A549 (cell line): ENCODE data around the gene SMAP1. TPM values are rescaled to one million over a fixed set of nuclear protein-coding genes. Genes with fewer than 3 reads are reported as not detected.

ENCODE experiments used
- ATAC-seq, 2 experiments: fragments of 200-7000 bp in 1 of 2; fragments of >200 bp in 1 of 2; cut with Nextera tagmentation in 1 of 2; cut with Tn5 transposase in 1 of 2; 3 replicates each; pipeline versions ENCODE4 v1.8.0 to v1.9.1; 2018 to 2020; ENCODE audit warnings: mild to moderate bottlenecking in 1 of 2, moderate library complexity in 1 of 2
- CTCF ChIA-PET: fragments of 300-600 bp; sonication (Branson Sonifier 250); formaldehyde crosslinking; extraction: SDS; loops from one replicate; lab custom pipeline; 2021; ENCODE audit warnings: antibody characterized with exemption, inconsistent platforms; lab: Yijun Ruan, JAX
- POLR2A ChIA-PET: fragments of 350-600 bp; formaldehyde crosslinking; extraction: SDS; loops from one replicate; lab custom pipeline; 2021; ENCODE audit warnings: antibody characterized with exemption, inconsistent platforms; lab: Yijun Ruan, JAX
- DNase-seq, 2 experiments: peaks; one replicate each; pipeline versions ENCODE4 v3.0.0 to v3.0.0-alpha.2; 2011 to 2016; ENCODE audit warnings: low read depth in 1 of 2, low spot score in 1 of 2
- FAIRE-seq: peaks from 2 replicates; lab custom pipeline; 2011; peaks lifted over from hg19 to GRCh38; lab: Jason Lieb, UNC
- H3K27ac ChIP-seq, 2 experiments: fragments of >200 bp; sonication (Bioruptor Twin); formaldehyde crosslinking; 3 replicates each; pipeline ENCODE4 v1.5.1; 2016 to 2017
- H3K4me1 ChIP-seq: fragments of >200 bp; sonication (Bioruptor Twin); formaldehyde crosslinking; 3 replicates; pipeline ENCODE4 v1.6.1; 2016
- H3K4me2 ChIP-seq: fragments of >200 bp; sonication (Bioruptor Twin); formaldehyde crosslinking; 3 replicates; pipeline ENCODE4 v1.6.1; 2016
- H3K4me3 ChIP-seq: fragments of >200 bp; sonication (Bioruptor Twin); formaldehyde crosslinking; 3 replicates; pipeline ENCODE4 v1.5.1; 2016
- H3K9me3 ChIP-seq: fragments of >200 bp; sonication (Bioruptor Twin); formaldehyde crosslinking; 3 replicates; pipeline ENCODE4 v1.6.1; 2016
- CBX8 ChIP-seq: fragments of 200-600 bp; sonication (generic); IDR thresholded peaks from 2 replicates; pipeline ENCODE4 v1.6.1; 2016
- CEBPB ChIP-seq, 2 experiments: fragments of >200 bp in 1 of 2; sonication (Bioruptor Twin) in 1 of 2; formaldehyde crosslinking in 1 of 2; IDR thresholded peaks; 2 replicates each; pipeline ENCODE4 v1.6.1; 2012 to 2016
- CHD2 ChIP-seq: fragments of 150-350 bp; IDR thresholded peaks from 2 replicates; pipeline ENCODE4 v1.6.1; 2014; ENCODE audit warnings: low read length; ENCODE audit not compliant: partially characterized antibody
- ELK1 ChIP-seq: fragments of 150-350 bp; IDR thresholded peaks from 2 replicates; pipeline ENCODE4 v1.6.1; 2014; ENCODE audit warnings: low read depth, mild to moderate bottlenecking, low read length
- EP300 ChIP-seq, 2 experiments: fragments of >200 bp; sonication (Bioruptor Twin); formaldehyde crosslinking; IDR thresholded peaks; 2 replicates in 1 of 2; 3 replicates in 1 of 2; pipeline ENCODE4 v1.6.1; 2016 to 2017
- GATA3 ChIP-seq: IDR thresholded peaks from 2 replicates; pipeline ENCODE4 v1.6.1; 2012; ENCODE audit warnings: borderline replicate concordance
- HDAC2 ChIP-seq: fragments of 200-600 bp; sonication (generic); IDR thresholded peaks from 2 replicates; pipeline ENCODE4 v1.6.1; 2016
- HMGXB4 ChIP-seq: fragments of 250-450 bp; sonication (Bioruptor Pico); IDR thresholded peaks from 2 replicates; pipeline ENCODE4 v1.5.0; 2021; ENCODE audit warnings: mild to moderate bottlenecking, moderate library complexity, borderline replicate concordance
- HOXB13 ChIP-seq: fragments of 250-450 bp; sonication (Bioruptor Pico); IDR thresholded peaks from 2 replicates; pipeline ENCODE4 v1.5.0; 2020; ENCODE audit warnings: low read depth, mild to moderate bottlenecking, moderate library complexity
- KDM1A ChIP-seq: fragments of 200-600 bp; sonication (generic); IDR thresholded peaks from 2 replicates; pipeline ENCODE4 v1.6.1; 2016; ENCODE audit warnings: low read depth, mild to moderate bottlenecking
- KDM5A ChIP-seq: fragments of 200-600 bp; sonication (generic); IDR thresholded peaks from 2 replicates; pipeline ENCODE4 v1.6.1; 2016; ENCODE audit warnings: antibody characterized with exemption, mild to moderate bottlenecking
- MAX ChIP-seq: IDR thresholded peaks from 2 replicates; pipeline ENCODE4 v1.6.1; 2012
- MAZ ChIP-seq: fragments of 150-350 bp; IDR thresholded peaks from 2 replicates; pipeline ENCODE4 v1.6.1; 2014; ENCODE audit warnings: antibody characterized with exemption, low read depth, low read length, borderline replicate concordance
- MYC ChIP-seq: IDR thresholded peaks from 2 replicates; pipeline ENCODE4 v1.6.1; 2012; ENCODE audit warnings: mild to moderate bottlenecking, inconsistent platforms, low read length, improper control_type of control experiment, borderline replicate concordance
- PBX3 ChIP-seq: IDR thresholded peaks from 2 replicates; pipeline ENCODE4 v1.6.1; 2012
- PHF8 ChIP-seq: fragments of 200-600 bp; sonication (generic); IDR thresholded peaks from 2 replicates; pipeline ENCODE4 v1.6.1; 2016; ENCODE audit warnings: low read depth, mild to moderate bottlenecking, antibody characterized with exemption, moderate library complexity, borderline replicate concordance
- POLR2A ChIP-seq: IDR thresholded peaks from 2 replicates; pipeline ENCODE4 v1.6.1; 2012; ENCODE audit warnings: mild to moderate bottlenecking, low read length
- RCOR1 ChIP-seq: fragments of 150-350 bp; IDR thresholded peaks from 2 replicates; pipeline ENCODE4 v1.6.1; 2014; ENCODE audit warnings: antibody characterized with exemption, low read length, low read depth
- RFX5 ChIP-seq: fragments of 450-650 bp; IDR thresholded peaks from 2 replicates; pipeline ENCODE4 v1.7.1; 2014; ENCODE audit warnings: antibody characterized with exemption, mild to moderate bottlenecking, moderate library complexity
- RNF2 ChIP-seq: fragments of 200-600 bp; sonication (generic); IDR thresholded peaks from 2 replicates; pipeline ENCODE4 v1.6.1; 2016; ENCODE audit warnings: low read depth, mild to moderate bottlenecking, antibody characterized with exemption, moderate library complexity, borderline replicate concordance
- SREBF2 ChIP-seq: fragments of 450-650 bp; IDR thresholded peaks from 2 replicates; pipeline ENCODE4 v1.6.1; 2014; ENCODE audit warnings: mild to moderate bottlenecking, moderate library complexity
- ZFP36 ChIP-seq: fragments of 450-650 bp; IDR thresholded peaks from 2 replicates; pipeline ENCODE4 v1.6.1; 2014; ENCODE audit warnings: borderline replicate concordance; ENCODE audit not compliant: partially characterized antibody
- ZSCAN20 ChIP-seq: fragments of 250-450 bp; sonication (Bioruptor Pico); IDR thresholded peaks from 2 replicates; pipeline ENCODE4 v1.8.0; 2022; ENCODE audit warnings: mild to moderate bottlenecking, moderate library complexity
- WGBS: methylation state at CpG from one replicate; pipeline ENCODE4 v1.1.6; 2017; ENCODE audit errors: missing lambda C conversion rate; 5-methylcytosine and 5-hydroxymethylcytosine counted together
- polyA plus RNA-seq, 4 experiments: library from polyadenylated mRNA; depleted of rRNA in 3 of 4; stranded (reverse); fragments of >200 nt; fragmentation: RNase III in 1 of 4; extraction: RNeasy Plus Mini Kit Qiagen cat#74134 plus additional on column Dnase treatment in 1 of 4; gene quantifications; 2 replicates in 3 of 4; 3 replicates in 1 of 4; pipeline ENCODE4 v1.2.3, GENCODE V29; 2011 to 2017
- TF ChIP-seq, protein P1 (sequence below): IDR thresholded peaks from 2 replicates; pipeline ENCODE4 v1.6.1; 2012; ENCODE audit warnings: low read depth, borderline replicate concordance
- TF ChIP-seq, protein P2 (sequence below): fragments of >200 bp; sonication (Bioruptor Twin); formaldehyde crosslinking; IDR thresholded peaks from 3 replicates; pipeline ENCODE4 v1.6.1; 2016

The SMAP1 gene
- polyA plus RNA-seq, 2 of the 4 experiments (the other 2 are of a cell fraction): 15.6 to 27.8 TPM

GRCh38 chr6:70841112-70841511 is 173.4 kb downstream of the SMAP1 start:
- Histone ChIP-seq H3K27ac (no peak overlapping the region), H3K4me3 (no peak overlapping the region), H3K4me2 (no peak overlapping the region), H3K9me3 (no peaks in the 10 kb centered on the region), H3K4me1 (no peaks in the 10 kb centered on the region)
- WGBS: 84% methylated on average over 8 of the region's 8 CpGs
- FAIRE-seq: no peak
- no peak for ATAC-seq
- DNase-seq: no peak
- no peak for TF ChIP-seq PHF8
- TF ChIP-seq ZFP36: no peak
- TF ChIP-seq KDM5A: no peak
- TF ChIP-seq HOXB13 (CRISPR knock-in tag): no peak
- no peak for TF ChIP-seq SREBF2
- no peak for TF ChIP-seq HMGXB4 (CRISPR knock-in tag)
- no peak for TF ChIP-seq CBX8
- TF ChIP-seq, protein P1, sequence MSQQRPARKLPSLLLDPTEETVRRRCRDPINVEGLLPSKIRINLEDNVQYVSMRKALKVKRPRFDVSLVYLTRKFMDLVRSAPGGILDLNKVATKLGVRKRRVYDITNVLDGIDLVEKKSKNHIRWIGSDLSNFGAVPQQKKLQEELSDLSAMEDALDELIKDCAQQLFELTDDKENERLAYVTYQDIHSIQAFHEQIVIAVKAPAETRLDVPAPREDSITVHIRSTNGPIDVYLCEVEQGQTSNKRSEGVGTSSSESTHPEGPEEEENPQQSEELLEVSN: no peak
- no peak for TF ChIP-seq GATA3
- TF ChIP-seq RCOR1: no peak
- no peak for TF ChIP-seq MAX
- no peak for TF ChIP-seq MYC
- no peak for TF ChIP-seq RNF2
- POLR2A ChIA-PET: no interaction called here
- CTCF ChIA-PET: no interaction called here

DNA sequence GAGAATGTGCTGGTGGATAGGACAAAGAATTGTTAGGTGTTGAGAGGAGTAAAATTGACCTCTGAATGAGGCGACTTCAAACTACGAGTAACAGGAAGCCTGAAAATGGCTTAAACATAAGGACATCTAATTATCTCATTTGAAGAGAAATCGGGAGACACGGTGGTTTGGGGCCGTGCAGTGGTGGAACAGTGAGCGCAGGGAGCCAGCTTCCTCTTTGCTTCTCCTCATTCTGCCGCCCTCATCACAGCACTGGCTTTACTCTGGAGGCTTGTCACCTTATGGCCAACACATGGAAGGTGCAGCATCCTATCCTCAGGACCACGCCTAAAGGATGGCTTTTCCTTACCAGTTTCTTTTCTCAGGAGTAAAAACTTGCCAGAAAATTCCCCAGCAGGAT is 174.9 kb downstream of the SMAP1 start:
- ATAC-seq (no peak), FAIRE-seq (no peak)
- POLR2A ChIA-PET: no interaction called here

More for the DNA sequence above, 174.9 kb downstream of the SMAP1 start:
- no peaks in the 10 kb centered on the region for H3K9me3 ChIP-seq
- CTCF ChIA-PET: no interaction called here
- no peaks in the 10 kb centered on the region for H3K4me1 ChIP-seq
- H3K4me2 ChIP-seq: no peak overlapping the region
- no peak for TF ChIP-seq ZFP36
- TF ChIP-seq SREBF2: no peak
- TF ChIP-seq POLR2A: no peak
- TF ChIP-seq PBX3: no peak
- no peak for TF ChIP-seq CHD2
- TF ChIP-seq, protein P2, sequence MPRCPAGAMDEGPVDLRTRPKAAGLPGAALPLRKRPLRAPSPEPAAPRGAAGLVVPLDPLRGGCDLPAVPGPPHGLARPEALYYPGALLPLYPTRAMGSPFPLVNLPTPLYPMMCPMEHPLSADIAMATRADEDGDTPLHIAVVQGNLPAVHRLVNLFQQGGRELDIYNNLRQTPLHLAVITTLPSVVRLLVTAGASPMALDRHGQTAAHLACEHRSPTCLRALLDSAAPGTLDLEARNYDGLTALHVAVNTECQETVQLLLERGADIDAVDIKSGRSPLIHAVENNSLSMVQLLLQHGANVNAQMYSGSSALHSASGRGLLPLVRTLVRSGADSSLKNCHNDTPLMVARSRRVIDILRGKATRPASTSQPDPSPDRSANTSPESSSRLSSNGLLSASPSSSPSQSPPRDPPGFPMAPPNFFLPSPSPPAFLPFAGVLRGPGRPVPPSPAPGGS: no peak
- TF ChIP-seq EP300 (IDR thresholded peaks at IDR 0.05): no peak
- TF ChIP-seq ZSCAN20 (CRISPR knock-in tag): no peak
- no peak for TF ChIP-seq MYC
- TF ChIP-seq RFX5: no peak
- no peak for TF ChIP-seq MAZ
- TF ChIP-seq CBX8: no peak
- TF ChIP-seq KDM1A: no peak
- no peak for TF ChIP-seq CEBPB (IDR thresholded peaks at IDR 0.05)
- TF ChIP-seq ELK1: no peak
- TF ChIP-seq HDAC2: no peak
- DNase-seq: no peak
- H3K4me3 ChIP-seq: no peak overlapping the region
- 90% methylated on average over 8 of the region's 8 CpGs for WGBS
- H3K27ac ChIP-seq: no peak overlapping the region
